ENCODE results near the gene TRAP1.

DNA sequence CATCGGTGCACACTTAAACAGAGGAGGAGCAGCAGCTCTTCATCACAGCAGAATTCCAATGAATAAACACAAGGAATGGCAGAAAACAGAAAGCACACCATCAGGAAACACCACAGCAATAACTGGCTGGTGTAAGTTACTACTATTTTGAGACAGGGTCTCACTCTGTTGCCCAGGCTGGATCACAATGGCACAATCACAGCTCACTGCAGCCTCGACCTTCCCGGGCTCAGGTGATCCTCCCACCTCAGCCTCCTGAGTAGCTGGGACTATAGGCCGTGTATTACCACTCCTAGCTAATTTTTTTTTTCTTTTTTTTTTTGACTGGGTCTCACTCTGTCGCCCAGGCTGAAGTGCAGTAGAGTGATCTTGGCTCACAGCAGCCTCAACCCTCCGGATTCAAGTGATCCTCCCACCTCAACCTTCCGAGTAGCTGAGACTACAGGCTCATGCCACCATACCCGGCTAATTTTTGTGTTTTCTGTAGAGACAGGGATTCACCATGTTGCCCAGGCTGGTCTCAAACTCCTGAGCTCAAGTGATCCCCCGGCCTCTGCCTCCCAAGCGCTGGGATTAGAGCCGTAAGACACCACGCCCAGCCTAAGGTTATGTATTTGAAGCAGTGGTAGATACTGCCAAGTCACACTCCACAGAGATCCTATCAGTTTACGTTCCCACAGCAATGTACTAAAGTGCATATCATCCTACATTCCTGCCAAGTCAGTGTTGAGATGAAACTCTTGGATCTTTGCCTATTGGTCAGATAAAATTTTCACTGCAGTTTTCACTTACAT is 20.7 kb downstream of the TRAP1 start:
- TF ChIP-seq RAD21 (conservative IDR thresholded peaks at IDR 0.05) (no peak), POLR2AphosphoS5 (IDR thresholded peaks at IDR 0.05) (no peak), EP300 (conservative IDR thresholded peaks at IDR 0.05; ENCODE audit: poor library complexity, severe bottlenecking) (no peak), EZH2 (IDR thresholded peaks at IDR 0.05; ENCODE audit: borderline replicate concordance, insufficient read depth, low read length, poor library complexity, severe bottlenecking) (no peak)
- TF ChIP-seq, protein P1, sequence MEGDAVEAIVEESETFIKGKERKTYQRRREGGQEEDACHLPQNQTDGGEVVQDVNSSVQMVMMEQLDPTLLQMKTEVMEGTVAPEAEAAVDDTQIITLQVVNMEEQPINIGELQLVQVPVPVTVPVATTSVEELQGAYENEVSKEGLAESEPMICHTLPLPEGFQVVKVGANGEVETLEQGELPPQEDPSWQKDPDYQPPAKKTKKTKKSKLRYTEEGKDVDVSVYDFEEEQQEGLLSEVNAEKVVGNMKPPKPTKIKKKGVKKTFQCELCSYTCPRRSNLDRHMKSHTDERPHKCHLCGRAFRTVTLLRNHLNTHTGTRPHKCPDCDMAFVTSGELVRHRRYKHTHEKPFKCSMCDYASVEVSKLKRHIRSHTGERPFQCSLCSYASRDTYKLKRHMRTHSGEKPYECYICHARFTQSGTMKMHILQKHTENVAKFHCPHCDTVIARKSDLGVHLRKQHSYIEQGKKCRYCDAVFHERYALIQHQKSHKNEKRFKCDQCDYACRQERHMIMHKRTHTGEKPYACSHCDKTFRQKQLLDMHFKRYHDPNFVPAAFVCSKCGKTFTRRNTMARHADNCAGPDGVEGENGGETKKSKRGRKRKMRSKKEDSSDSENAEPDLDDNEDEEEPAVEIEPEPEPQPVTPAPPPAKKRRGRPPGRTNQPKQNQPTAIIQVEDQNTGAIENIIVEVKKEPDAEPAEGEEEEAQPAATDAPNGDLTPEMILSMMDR (IDR thresholded peaks at IDR 0.05; ENCODE audit: poor library complexity, severe bottlenecking) = no peak
